DMS 273 treated with DMSO at 0.1 percent for 48 hours (cell line): ENCODE measurements around the gene MYO7A.

Experiments used
- DNase-seq: peaks from one replicate; lab custom pipeline; 2025; lab: John Stamatoyannopoulos, UW

MYO7A gene

GRCh38 chr11:77127920-77128691 lies at the start of gene MYO7A:
MYO7A (plus strand) TSS chr11:77128246; CDS start chr11:77130635, 2,389 bp downstream.
- DNase-seq = no peak

- no peak for DNase-seq
Measured at GRCh38 chr11:77079666-77080065, 48.4 kb upstream of the MYO7A start.

GRCh38 chr11:77080643-77081210 lies 47.3 kb upstream of the MYO7A start:
- no peak for DNase-seq

- no peak for DNase-seq
Measured at GRCh38 chr11:77081381-77081851, 46.6 kb upstream of the MYO7A start.

GRCh38 chr11:77081976-77082836 lies 45.8 kb upstream of the MYO7A start:
- no peak for DNase-seq

GRCh38 chr11:77082838-77083565 lies 45.0 kb upstream of the MYO7A start:
- no peak for DNase-seq

GRCh38 chr11:77083566-77084245 lies 44.3 kb upstream of the MYO7A start:
- no peak for DNase-seq

- DNase-seq = no peak
Measured at GRCh38 chr11:77084581-77085191, 43.4 kb upstream of the MYO7A start.

GRCh38 chr11:77085652-77086051 lies 42.4 kb upstream of the MYO7A start:
- DNase-seq = no peak

GRCh38 chr11:77086521-77087472 lies 41.2 kb upstream of the MYO7A start:
- DNase-seq = no peak

GRCh38 chr11:77087723-77088225 lies 40.3 kb upstream of the MYO7A start:
- no peak for DNase-seq

GRCh38 chr11:77088236-77089003 lies 39.6 kb upstream of the MYO7A start:
- DNase-seq = no peak

GRCh38 chr11:77089004-77089545 lies 39.0 kb upstream of the MYO7A start:
- no peak for DNase-seq

GRCh38 chr11:77090046-77090372 lies 38.0 kb upstream of the MYO7A start:
- no peak for DNase-seq

- DNase-seq = no peak
Measured at GRCh38 chr11:77090373-77091111, 37.5 kb upstream of the MYO7A start.

GRCh38 chr11:77091146-77091940 lies 36.7 kb upstream of the MYO7A start:
- DNase-seq = no peak

GRCh38 chr11:77092382-77092781 lies 35.7 kb upstream of the MYO7A start:
- DNase-seq = no peak
